Stimulated activated CD4-positive, alpha-beta T cell treated with anti-CD3 and anti-CD28 coated beads, Interleukin-1b, Interleukin-23, amount 100 ng/mL, for 1 hour (primary cell): ENCODE measurements around the gene NEUROG2.
"Not testable (repeated sequence)": the region's sequence is repeated elsewhere in the genome, so short reads cannot be mapped to it uniquely, and the experiment has no call there.

Source experiments
- DNase-seq, 2 donors: peaks; one replicate each; pipeline ENCODE4 v3.0.0-alpha.2; 2020; ENCODE audit warnings: low read depth in 2 of 2

NEUROG2 gene

DNA sequence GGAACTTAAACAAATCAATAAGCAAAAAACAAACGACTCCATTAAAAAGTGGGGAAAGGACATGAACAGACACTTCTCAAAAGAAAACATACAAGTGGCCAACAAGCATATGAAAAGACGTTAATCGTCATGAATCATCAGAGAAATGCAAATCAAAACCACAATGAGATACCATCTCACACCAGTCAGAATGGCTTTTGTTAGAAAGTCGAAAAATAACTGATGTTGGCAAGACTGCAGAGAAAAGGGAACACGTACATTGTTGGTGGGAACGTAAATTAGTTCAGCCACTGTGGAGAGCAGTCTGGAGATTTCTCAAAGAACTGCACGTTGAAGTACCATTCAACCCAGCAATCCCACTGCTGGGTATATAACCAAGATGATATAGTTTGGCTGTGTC lies 23.7 kb downstream of the NEUROG2 start:
- DNase-seq: no peak

DNA sequence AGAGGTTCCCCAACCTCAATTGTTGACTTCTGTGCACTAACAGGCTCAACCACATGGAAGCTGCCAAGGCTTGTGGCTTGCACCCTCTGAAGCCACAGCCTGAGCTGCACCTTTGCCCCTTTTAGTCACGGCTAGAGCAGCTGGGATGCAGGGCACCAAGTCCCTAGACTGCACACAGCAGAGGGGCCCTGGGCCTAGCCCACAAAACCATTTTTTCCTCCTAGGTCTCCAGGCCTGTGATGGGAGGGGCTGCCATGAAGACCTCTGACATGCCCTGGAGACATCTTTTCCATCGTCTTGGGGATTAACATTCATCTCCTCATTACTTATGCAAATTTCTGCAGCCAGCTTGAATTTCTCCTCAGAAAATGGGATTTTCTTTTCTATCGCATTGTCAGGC lies 25.2 kb downstream of the NEUROG2 start:
- not testable (repeated sequence) for DNase-seq

DNA sequence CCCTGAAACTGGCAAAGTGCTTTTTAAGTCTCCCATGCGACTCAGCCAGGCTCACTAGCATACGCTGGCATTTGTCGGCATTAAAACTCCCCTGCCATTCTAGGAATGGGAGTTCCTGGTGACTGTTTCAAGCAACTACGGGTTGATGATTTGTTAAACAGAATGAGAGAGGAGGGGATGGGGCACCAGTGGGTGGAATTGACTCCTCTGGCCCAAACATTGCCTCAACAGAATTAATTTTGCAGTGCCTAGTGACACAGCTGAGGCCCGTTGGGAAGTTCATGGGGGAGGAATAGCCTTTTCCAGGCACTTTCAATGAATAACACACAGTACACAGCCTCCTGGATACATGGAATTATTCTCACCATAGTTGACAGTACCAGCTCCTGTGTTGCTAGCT lies 30.1 kb downstream of the NEUROG2 start:
- no peak for DNase-seq

DNA sequence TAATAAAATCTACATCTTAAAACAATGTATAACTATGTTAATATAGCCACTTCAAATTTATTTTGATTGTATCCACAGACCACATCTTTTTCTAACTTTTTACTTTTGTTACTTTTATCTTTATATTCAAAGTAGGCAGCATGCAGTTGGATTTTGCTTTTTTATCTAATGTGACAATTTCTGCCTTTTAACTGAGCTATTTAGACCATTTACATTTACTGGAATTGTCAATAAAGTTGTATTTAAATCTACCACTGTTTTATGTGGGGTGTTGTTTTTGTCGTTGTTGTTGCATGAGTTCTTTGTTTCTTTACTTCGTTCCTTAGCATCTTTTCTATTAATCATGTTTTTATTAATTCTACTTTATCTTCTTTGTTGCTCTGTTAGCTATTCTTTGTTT lies 42.0 kb downstream of the NEUROG2 start:
- no peak for DNase-seq

DNA sequence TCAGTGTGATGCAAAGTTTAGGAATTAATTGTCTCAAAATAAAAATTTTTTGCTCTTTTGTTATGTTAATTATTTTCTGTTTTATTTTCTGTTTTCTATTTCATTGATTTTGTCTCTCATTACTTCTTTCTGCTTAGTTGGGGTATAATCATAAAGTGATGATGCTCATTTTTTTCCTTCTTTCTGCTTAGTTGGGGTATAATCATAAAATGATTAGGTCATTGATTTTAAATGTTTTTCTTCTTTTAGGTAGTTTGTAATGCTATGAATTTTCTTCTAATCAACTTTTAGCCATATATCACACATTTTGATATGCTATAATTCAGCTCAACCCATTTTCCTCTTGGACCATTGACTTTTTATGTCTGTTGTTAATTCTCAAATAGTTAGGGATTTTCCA lies 43.7 kb downstream of the NEUROG2 start:
- DNase-seq: no peak
